Activated CD8-positive, alpha-beta memory T cell treated with anti-CD3 and anti-CD28 coated beads for 36 hours (primary cell): Measurements from ENCODE around the gene PIK3CD. TPM values are rescaled to one million over a fixed set of nuclear protein-coding genes. Genes with fewer than 3 reads are reported as not detected.
"Not testable (repeated sequence)": the region's sequence is repeated elsewhere in the genome, so short reads cannot be mapped to it uniquely, and the experiment has no call there.

Source experiments
- CTCF ChIA-PET: fragments of 350-600 bp; sonication (Branson Sonifier 250); formaldehyde crosslinking; loops from one replicate; lab custom pipeline; 2021; ENCODE audit warnings: antibody characterized with exemption; lab: Charles Lee
- POLR2A ChIA-PET: fragments of 350-600 bp; sonication (Branson Sonifier 250); formaldehyde crosslinking; loops from one replicate; lab custom pipeline; 2021; ENCODE audit warnings: antibody characterized with exemption; lab: Charles Lee
- total RNA-seq, 2 experiments: library from RNA; stranded (reverse); gene quantifications; one replicate each; pipeline ENCODE4 v1.2.3, GENCODE V29; 2021

The PIK3CD gene
- total RNA-seq, 2 experiments from 2014 or later, result 150 to 153 TPM

DNA sequence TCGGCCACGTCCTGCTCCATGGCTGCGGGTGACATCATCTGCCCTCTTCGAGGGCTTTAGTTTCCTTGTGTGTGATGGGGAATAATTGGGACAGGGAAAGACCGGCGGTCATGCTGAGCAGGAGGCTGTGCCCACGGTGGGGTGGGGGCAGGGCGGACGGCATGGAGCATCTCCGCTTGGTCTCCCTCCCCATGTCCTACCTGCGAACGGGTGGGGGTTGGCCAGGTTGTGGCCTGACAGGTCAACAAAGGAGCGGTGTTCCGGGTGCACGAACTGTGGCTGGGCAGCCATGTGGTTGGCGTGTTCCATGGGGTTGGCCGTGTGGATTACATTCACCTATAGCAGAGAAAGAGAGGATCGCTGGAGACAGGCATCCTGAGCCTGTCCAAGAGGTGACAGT, 80.0 kb downstream of the PIK3CD start:
- POLR2A ChIA-PET, result no interaction called here
- CTCF ChIA-PET, result interaction anchor here (1.3 to 1.4 kb wide), 2 partner anchors 8 to 12 kb away, joined by 3 to 4 read pairs; no protein-coding TSS in a partner anchor

DNA sequence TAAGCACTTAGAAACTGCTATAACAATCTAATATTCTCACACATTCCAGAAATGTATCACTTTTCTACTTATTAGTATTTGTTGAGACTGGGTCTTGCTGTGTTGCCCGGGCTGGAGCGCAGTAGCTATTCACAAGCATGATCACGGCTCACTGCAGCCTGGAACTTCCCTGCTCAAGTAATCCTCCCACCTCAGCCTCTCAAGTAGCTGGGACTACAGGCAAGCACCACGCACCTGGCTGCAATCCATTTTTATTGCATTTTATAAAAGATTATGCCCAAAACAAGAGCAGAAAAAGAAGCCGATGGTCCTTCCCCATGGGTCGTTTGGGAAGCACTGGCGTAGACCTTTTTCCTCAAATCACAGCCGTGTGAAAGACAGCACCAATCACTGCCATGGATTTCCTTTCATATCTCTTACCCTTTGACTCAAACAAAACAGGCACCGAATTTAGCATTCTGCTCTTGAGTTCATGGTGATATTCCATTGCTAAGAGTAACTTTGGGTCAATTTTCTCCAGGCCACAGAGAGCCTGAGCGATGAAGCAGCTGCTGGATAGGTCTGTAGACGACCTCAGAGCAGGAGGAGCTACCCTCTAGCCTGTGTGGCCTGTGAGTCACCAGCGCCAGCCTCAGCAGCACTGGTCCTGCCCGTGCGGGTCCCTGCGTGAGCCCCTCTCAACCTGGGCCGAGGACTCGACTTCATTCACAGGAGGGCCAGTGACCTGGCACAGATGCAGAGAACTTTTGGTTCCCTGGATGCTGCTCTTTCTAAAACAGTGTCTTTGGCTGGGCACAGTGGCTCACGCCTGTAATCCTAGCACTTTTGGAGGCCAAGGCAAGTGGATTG, 80.8 kb downstream of the PIK3CD start:
- ChIA-PET CTCF (interaction anchor here (1.3 to 1.4 kb wide), 2 partner anchors 9 to 13 kb away, joined by 3 to 4 read pairs; no protein-coding TSS in a partner anchor), POLR2A (no interaction called here)

DNA sequence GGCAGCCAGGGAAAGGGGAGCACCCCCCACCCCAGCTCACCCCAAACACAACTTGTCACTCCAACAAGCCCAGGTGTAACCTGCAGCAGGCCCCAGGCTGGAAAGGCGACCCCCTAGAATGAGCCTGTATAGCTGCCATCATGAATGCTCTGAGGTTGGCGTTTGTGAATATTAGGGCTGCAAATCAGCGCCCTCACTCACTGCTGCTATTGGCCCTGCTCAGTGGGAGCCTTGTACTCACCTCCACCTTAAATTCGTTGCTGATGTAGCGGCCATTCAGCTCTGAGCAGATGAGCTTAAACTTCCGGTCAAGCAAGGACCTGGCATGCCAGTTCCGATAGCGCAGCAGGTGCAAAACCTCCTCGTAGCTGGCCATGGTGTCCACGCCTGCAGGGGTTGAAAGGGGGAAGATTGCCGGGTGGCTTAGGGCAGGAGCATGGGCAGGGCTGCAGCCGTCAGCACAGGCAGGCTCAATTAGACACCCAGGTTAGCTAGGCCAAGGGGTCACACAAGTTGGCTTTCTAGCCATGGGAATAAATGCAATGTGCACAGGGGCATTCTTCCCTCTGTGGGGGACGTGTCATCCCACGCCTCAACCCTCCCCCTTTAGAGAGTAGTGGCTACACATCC, 81.7 kb downstream of the PIK3CD start:
- ChIA-PET POLR2A (no interaction called here), CTCF (interaction anchor here (1.2 kb wide), 1 partner anchor 9 kb away, joined by 4 read pairs; no protein-coding TSS in a partner anchor)

GRCh38 chr1:9735800-9736199, 84.3 kb downstream of the PIK3CD start:
- ChIA-PET POLR2A (no interaction called here), CTCF (interaction anchor here (0.6 to 1.9 kb wide), 2 partner anchors 14 to 66 kb away, joined by 3 to 5 read pairs; no protein-coding TSS in a partner anchor)

GRCh38 chr1:9736241-9736640, 84.7 kb downstream of the PIK3CD start:
- POLR2A ChIA-PET, result no interaction called here
- CTCF ChIA-PET, result interaction anchor here (0.6 kb wide), 1 partner anchor 66 kb away, joined by 3 read pairs; no protein-coding TSS in a partner anchor

DNA sequence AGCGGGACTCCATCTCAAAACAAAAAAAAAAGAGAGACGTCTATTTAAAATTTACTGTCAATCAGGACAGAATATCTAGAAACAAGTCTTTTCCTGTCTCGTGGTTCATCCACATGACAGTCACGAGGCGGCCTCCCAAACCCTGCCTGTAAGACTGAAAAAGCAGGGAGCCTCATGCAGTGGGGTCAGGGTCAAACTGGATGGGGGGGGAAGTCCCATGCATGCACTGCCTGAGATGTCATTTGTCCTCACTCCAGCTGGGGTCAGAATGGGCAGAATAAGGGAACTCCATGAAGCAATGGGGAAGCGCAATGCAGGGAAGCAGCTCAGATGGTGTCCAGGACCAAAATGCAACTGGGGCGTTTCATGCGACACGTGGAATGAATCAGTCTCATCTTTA, 85.5 kb downstream of the PIK3CD start:
- ChIA-PET POLR2A (no interaction called here), CTCF (no interaction called here)

DNA sequence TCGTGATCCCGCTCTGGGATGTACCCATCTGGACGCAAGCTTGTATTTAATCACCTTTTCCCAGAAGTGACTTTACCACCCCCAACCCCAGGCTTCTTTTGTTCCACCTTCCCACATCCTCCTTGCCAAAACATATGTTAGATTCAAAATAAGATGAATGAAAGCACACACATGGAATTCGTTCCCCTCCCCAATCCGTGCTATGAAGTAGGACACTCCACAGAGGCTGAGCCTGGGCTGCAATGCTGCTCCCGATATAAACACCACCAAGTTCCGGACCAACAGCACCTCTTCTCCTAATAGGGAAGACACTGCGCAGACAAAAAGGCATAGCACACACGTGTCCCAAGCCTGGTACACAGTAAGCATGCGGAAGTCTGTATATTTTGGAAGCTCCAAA, 86.1 kb downstream of the PIK3CD start:
- POLR2A ChIA-PET, result no interaction called here
- CTCF ChIA-PET, result no interaction called here

DNA sequence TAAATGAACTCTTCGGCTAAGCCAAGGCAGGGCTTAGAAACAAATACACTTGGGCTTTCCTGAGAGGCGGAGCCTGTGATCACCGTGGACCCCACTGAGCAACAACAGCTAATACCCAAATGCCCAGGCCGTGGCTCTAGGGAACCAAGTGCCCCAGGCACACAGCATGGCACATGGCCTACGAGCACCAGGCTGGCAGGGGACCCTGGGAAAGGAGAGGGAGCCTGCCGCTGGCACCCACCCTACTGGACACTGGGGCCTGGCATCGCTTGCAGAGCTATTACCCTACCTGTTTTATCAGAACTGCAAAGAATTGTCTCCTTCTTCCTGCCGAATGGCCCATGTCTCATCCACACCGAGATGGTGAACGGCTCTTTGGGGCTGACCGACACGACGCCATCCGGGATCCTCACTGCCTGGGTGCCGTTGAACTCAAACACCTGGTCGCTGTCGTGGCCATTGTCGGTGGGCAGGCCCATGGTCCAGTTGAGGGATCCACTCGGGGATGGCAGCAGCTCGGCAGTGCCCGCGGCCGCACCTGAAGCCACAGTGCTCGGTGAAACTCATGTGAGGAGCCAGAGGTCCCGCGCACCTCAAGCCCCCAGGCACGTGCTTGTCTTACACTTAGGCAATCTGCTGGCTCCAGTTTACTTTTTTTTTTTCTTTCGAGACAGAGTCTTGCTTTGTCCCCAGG, 92.7 kb downstream of the PIK3CD start:
- ChIA-PET CTCF (no interaction called here), POLR2A (no interaction called here)

DNA sequence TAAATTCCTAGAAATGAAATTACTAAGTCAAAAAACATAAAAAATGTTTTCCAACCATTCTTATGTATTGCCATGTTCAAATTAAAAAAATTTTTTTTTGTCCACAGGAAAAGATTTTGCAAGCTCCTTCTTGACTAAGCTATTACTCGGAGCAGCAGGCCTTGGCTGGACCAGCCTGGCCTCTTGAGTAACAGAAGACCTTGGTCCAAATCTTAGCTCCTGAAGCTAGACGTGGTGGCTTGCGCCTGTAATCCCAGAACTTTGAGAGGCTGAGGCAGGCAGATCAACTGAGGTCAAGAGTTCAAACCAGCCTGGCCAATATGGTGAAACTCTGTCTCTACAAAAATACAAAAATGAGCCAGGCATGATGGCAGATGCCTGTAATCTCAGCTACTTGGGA, 94.7 kb downstream of the PIK3CD start:
- POLR2A ChIA-PET, result no interaction called here
- CTCF ChIA-PET, result interaction anchor here (1.3 kb wide), 1 partner anchor 128 kb away, joined by 3 read pairs; no protein-coding TSS in a partner anchor

DNA sequence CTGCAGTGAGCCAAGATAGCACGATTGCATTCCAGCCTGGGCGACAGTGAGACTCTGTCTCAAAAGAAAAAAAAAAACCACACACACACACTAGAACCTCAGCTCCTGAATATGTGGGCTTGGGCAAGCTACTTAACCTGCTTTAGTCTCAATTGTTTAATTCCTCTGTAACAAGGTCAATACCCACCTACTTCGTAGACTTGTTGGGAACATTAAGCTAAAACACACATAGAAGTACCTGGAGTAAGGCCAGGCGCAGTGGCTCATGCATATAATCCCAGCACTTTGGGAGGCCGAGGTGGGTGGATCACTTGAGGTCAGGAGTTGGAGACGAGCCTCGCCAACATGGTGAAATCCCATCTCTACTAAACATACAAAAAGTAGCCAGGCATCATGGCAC, 95.1 kb downstream of the PIK3CD start:
- ChIA-PET POLR2A (no interaction called here), CTCF (interaction anchor here (1.3 kb wide), 1 partner anchor 128 kb away, joined by 3 read pairs; no protein-coding TSS in a partner anchor)

DNA sequence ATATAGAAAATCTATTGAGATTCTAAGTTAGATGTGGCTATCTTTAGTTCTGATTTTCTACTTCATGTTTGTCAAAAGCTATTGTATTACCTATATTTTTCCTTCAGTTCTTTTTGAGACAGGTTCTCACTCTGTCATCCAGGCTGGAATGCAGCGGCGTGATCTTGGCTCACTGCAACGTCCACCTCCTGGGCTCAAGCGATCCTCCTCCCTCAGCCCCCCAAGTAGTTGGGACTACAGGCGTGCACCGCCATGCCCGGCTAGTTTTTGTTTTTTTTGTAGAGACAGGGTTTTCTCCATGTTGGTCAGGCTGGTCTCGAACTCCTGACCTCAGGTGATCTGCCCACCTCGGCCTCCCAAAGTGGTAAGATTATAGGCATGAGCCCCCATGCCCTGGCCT, 96.9 kb downstream of the PIK3CD start:
- CTCF ChIA-PET, result not testable (repeated sequence)

GRCh38 chr1:9749361-9749760, 97.8 kb downstream of the PIK3CD start:
- ChIA-PET POLR2A (no interaction called here), CTCF (no interaction called here)

More for the DNA sequence above, 96.9 kb downstream of the PIK3CD start:
- POLR2A ChIA-PET, result not testable (repeated sequence)

GRCh38 chr1:9751971-9752370, 100.4 kb downstream of the PIK3CD start:
- ChIA-PET POLR2A (interaction anchor here (0.6 kb wide), 1 partner anchor 11 kb away, joined by 3 read pairs; no protein-coding TSS in a partner anchor), CTCF (interaction anchor here (0.6 kb wide), 1 partner anchor 1382 kb away, joined by 3 read pairs; no protein-coding TSS in a partner anchor)

- ChIA-PET POLR2A (no interaction called here), CTCF (no interaction called here)
Observed at GRCh38 chr1:9753121-9753531, 101.6 kb downstream of the PIK3CD start.

GRCh38 chr1:9755441-9755995, 104.0 kb downstream of the PIK3CD start:
- CTCF ChIA-PET, result interaction anchor here (1.0 kb wide), 1 partner anchor 129 kb away, joined by 3 read pairs; no protein-coding TSS in a partner anchor
- POLR2A ChIA-PET, result no interaction called here

GRCh38 chr1:9758559-9759121, 107.1 kb downstream of the PIK3CD start:
- ChIA-PET CTCF (no interaction called here), POLR2A (no interaction called here)

GRCh38 chr1:9759939-9760338, 108.4 kb downstream of the PIK3CD start:
- CTCF ChIA-PET, result interaction anchor here (0.6 to 1.2 kb wide), 2 partner anchors 25 to 106 kb away, joined by 3 to 4 read pairs; no protein-coding TSS in a partner anchor
- POLR2A ChIA-PET, result interaction anchor here (0.6 kb wide), 1 partner anchor 553 kb away, joined by 5 read pairs; no protein-coding TSS in a partner anchor

- CTCF ChIA-PET, result no interaction called here
- POLR2A ChIA-PET, result no interaction called here
Observed at GRCh38 chr1:9760824-9761223, 109.3 kb downstream of the PIK3CD start.

DNA sequence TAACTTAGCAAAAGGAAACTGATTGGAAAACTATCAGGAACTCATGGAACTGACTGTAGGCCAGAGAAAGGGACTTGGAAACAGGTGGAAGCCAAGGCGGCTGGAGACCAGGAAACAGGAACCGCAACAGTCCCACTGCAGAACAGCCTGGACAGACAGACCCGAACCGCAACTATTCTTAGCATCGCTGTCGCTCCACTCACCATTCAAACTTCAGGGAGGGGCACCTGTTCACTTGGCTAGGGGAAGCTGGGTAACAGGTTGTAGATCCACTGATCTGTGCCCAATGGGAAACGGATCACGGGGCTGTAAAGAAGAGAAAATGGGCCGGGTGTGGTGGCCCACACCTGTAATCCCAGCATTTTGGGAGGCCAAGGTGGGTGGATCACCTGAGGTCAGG, 110.3 kb downstream of the PIK3CD start:
- ChIA-PET CTCF (no interaction called here), POLR2A (no interaction called here)
